H54 (cell line): ENCODE measurements around the gene PPDPF.

Source experiments
- DNase-seq: peaks from one replicate; pipeline ENCODE4 v3.0.0; 2011; ENCODE audit warnings: low spot score, mixed read lengths; ENCODE audit not compliant: insufficient read length
- FAIRE-seq: peaks from 3 replicates; lab custom pipeline; 2011; peaks lifted over from hg19 to GRCh38; lab: Jason Lieb, UNC
- POLR2A ChIP-seq: IDR thresholded peaks from 2 replicates; pipeline ENCODE4 v1.6.1; 2011; ENCODE audit warnings: low read depth, mild to moderate bottlenecking, low read length

Gene PPDPF

DNA sequence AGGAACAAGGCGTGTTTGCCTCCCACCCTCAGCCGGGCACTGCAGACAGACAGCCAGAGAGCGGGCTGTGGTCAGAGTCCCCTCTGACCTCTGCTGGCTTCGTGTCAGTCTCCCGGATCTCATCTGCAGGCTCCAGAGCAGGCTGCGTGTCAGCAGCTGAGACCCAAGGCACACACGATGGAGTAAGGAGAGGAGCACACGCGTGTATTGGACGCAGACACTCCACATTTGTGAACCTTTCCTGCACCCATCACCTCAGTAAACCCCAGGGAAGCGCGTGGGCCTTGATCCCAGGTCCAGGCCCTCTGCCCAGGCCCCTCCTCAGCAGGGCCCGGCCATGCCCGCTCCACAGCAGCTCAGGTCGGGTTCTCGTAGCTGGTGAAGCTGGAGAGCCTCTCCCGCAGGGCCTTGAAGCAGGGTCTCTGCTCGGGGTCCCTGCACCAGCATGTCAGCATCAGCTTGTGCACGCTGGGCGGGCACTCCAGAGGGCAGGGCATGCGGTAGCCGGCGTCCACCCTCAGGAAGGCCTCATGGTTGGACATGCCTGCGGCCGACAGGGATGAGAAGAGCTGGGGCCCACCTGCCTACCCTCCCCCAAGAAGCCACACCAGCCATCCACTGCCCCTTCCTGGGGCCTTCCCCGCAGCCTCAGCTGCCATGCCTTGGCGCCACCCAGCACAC is 8.8 kb downstream of the PPDPF start:
- DNase-seq (no peak), FAIRE-seq (no peak)
- TF ChIP-seq POLR2A, result no peak

DNA sequence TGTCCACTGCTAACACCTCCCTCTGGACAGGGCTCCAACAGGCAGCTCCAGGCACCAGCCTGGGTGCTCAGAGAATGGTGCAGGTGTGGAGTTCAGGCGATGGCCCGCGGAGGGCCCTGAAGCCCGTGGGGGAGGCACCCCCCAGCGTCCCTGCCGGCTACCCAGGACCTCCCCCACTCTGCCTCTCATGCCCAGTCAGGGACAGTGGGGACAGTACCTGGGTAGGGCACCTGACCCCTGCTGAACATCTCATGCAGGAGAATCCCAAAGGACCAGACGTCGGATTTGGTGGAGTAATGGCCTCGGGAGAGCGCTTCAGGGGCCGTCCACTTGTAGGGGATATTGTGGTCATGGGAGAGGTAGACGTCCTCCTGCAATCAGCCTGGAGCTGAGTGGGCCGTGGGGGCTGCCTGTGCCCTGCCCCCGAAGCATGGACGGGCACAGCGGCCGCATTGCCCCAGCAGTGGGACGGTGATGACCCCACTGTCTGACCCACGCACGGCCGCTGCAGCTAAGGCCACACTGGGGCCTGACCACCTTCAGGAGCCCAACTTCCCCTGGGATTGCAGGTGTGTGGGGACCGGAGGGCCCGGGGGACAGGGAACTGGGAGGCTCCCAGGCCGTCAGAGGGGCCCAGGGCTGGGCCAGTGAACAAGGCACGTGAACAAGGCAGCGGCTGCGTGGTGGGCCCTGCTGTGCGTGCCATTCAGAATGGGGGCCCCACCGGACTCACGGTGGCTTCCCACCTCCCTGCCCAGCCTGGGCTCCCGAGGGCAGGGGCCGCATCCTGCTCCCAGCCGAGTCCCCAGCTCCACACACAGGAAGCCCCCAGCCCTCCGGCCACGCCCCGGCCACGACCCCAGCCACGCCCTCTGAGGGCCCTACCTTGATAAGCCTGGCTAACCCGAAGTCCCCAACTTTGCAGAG is 9.6 kb downstream of the PPDPF start:
- no peak for FAIRE-seq
- TF ChIP-seq POLR2A, result no peak
- no peak for DNase-seq

DNA sequence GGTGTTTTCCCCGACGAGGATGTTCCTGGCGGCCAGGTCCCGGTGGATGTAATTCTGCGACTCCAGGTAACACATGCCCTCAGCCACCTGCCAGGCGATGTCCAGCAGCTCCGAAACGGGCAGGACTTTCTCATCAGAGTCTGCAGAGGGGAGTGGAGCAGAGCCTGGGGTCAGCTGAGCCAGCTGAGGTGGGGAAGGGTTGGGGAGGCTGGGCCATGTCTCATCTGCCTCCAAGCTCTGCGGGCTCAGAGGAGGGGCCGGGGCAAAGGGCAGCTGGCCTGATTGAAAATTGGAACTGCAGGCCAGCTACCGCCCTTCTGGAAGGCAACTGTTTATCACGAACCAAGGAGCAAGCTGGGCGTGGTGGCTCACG is 10.2 kb downstream of the PPDPF start:
- no peak for TF ChIP-seq POLR2A
- no peak for FAIRE-seq
- no peak for DNase-seq

DNA sequence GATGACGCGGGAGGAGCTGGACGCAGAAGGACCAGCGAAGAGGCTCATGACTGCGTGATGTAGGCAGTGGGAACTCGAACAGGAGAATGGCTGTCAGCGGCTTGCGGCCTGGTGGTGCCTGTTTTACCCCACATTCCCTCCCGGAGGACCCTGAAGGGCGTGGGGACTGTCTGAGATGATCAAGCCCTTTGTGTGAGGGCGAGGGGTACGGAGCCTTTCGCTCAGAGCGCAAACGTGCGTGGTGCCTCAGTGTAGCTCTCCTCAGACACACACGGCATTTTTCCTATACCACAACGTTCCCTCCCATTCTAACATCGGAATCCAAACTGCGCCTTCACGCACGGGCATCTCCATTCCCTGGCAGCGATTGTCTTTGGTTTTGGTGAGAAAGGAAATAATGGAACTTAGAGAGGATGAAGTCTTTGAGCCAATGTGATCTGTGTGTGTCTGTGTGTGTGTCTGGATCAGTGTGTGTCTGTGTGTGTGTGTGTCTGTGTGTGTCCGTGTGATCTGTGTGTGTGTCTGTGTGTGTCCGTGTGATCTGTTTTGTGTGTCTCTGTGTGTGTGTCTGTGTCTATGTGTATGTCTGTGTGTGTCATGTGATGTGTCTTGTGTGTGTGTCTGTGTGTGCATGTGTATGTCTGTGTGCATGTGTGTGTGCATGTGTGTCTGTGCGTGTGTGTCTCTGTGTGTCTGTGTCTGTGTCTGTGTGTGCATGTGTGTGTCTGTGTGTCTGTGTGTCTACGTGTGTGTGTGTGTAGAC is 11.3 kb downstream of the PPDPF start:
- FAIRE-seq (no peak), DNase-seq (no peak)
- TF ChIP-seq POLR2A, result no peak

DNA sequence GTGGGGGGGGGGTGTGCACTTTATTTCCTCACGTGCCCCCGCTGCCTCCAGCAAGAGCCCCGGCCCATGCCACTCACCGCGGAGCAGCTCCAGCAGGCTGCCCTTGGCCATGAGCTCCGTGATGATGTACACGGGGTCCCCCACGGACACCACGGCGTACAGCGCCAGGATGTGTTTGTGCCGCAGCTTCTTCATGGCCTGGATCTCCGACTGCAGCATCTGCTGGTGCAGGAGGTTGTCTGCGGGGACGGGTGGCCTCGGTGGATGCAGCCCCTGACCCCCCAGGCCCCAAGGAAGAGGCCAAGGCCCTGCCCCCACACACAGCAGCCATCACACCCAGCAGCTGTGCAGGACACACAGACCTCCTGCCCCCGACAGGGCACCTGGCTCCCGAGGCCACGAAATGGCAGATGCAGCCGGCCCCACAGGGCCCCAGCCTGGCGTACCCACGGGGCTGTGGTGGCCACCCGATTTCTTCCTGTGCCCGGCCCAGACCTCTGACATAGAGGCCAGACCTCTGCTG is 11.9 kb downstream of the PPDPF start:
- no peak for FAIRE-seq
- TF ChIP-seq POLR2A, result no peak
- DNase-seq, result no peak

DNA sequence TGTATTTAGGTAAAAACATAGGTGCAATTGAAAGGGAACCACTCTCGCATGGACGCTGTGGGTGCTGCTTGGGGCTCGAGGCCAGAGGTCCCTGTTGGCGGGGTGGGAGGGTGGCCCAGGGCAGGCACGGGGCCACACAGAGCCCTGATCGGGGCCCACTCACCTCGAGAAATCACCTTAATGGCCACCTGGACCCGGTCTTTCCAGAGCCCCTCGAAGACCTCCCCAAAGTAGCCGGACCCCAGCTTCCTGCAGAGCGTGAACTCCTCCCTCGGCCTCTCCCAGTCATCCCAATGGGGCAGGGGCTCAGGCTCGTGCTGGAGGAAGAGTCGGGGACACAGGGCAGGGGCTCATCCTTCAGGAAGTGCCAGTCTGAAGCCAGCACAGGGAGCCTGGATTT is 12.8 kb downstream of the PPDPF start:
- FAIRE-seq (no peak), DNase-seq (no peak)
- no peak for TF ChIP-seq POLR2A

DNA sequence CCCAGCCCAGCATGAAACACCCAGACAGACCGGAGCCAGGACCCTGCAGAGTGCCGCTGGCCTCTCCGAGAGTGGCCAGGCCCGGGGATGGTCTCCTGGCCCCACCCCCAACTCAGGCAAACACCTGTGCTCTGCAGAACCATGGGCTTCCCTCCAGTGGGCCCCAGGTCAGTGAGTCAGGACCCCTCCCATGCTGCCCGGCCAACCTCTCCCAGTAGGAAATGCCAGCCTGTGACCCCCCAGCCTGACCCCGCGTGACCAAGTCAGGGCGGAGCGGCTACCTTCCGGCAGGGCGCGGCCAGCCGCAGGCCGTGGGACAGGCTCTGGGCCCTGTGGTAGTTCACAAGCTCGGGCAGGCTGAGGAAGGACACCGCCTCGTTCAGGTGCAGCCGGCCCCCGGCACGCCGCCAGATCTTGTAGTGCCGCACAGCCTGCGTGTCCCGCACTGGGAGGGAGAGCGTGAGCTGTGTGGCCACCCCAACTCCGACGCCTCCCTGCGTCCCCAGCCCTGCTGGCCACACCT is 13.4 kb downstream of the PPDPF start:
- DNase-seq (no peak), FAIRE-seq (no peak)
- TF ChIP-seq POLR2A, result no peak

DNA sequence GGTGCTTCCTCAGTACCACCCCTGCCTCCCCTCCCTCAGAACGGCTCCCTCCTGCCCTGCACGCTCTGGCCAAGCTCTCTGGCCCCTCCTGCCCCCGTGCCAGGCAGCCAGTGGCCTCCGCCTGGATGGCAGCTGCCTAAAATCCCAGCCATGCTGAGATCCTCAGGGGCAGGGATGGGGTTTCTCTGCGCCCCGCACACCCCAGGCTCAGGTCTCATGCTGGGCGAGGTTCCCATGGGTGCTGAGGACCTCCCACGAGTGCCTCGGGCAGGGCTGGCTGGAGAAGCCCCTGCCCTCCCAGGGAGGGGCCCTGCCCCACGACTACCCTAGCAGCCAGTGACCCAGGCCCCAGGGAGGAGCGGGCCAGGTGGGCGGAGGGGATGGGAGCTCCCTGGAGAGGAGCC is 13.9 kb downstream of the PPDPF start:
- no peak for TF ChIP-seq POLR2A
- no peak for FAIRE-seq
- no peak for DNase-seq

DNA sequence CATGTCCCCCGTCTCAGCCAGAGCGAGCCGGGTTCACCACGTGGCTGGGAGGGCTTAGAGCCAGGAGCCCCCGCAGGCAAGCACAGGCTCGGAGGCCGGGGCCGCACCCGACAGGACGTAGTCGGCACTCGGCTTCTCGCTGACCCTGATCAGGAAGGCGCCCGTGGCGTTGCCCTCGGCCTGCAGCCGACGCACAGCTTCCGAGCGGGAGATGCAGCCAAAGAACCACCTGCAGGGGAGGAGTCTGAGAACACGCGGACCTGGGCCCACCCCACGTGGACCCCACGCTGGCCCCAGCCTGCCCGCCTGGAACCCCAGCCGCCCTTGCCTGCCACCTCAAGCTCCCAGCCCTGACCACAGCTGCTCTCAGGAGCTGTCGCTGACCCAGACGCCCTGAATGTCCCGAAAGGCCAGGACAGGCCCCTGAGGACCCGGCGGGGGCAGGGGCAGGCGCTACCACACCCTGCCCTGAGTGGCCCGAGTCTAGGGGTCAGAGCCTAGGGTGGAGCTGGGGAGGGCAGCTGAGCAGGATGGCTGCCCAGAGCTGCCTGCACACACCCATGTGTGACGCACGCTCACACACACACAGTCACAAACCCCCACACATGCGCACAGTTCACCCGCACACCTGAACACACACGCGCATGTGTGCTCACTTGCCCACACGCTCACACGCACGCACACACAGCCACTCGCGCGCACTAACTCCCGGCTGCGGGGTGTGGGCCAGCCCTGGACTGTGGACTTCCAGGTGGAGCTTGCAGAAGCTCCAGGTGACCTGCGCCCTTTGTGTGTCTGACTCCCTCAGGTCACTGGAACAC is 14.5 kb downstream of the PPDPF start:
- no peak for TF ChIP-seq POLR2A
- no peak for FAIRE-seq
- no peak for DNase-seq

DNA sequence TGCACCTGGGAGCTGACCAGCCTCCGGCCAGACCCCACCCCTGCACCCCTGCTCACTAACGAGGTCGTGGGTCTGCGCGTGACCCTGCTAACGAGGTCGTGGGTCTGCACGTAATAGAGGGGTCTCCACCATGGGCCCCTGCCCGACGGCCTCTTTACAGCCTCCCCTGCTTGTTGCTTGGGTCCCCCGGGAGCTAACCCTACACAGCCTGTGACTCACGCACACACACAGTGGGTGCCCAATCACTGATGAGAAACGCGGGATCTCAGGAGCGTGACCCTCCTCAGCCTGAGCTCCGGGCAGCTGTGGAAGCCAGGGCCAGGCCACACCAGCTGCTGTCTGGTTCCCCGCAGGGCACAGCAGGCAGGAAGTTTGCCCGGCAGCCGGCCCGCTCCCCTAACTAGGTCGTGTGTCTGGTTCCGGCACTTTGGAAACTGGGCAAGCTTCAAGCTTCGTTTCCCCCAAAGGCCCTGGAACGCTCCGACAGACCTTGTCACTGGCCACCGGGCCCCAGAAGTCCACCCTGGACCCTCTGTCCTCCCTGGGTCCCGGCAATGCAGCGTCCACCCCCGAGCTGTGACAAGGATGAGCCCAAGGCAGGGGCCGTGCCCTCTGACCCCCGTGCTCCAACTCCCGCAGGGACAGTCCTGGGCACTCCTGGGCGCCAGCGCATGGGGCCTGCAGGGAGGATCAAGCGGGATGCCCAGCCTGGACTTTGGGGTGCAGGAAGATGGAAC is 15.8 kb downstream of the PPDPF start:
- TF ChIP-seq POLR2A, result no peak
- FAIRE-seq, result no peak
- no peak for DNase-seq

DNA sequence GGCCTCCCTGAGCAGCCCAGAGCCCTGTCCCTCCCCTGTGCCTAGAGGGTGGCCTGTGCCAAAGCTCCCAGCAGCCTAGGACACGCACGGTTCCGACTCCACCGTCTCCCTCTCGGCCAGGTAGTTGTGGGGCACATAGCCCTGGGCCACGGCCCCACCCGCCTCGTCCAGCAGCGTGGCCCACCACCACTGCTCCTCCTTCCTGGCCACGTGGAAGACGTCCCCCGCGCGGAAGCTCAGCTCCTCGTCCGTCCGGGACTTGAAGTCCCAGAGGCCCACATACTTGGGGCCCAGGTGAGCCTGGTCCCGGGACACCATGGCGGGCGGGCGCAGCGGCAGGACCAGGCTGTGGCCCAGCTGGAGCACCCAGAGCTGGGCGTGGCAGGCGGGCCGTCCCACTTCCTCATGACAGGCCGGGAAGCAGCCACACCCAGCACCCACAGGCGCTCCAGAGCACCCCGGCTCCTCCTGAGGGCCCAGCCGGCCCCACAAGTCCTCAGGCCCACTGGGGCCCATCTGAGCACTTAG is 16.5 kb downstream of the PPDPF start, which contains the start of gene PTK6:
PTK6 (minus strand) TSS at position 380 of the 528 bp plus-strand sequence; CDS start at position 318, 62 bp downstream.
- DNase-seq (peak; percentile 95), FAIRE-seq (no peak)
- no peak for TF ChIP-seq POLR2A
